Thoracic aorta (tissue), 2 donors: ENCODE measurements around the gene SH3TC2. TPM values are rescaled to one million over a fixed set of nuclear protein-coding genes. Genes with fewer than 3 reads are reported as not detected.

ENCODE experiments used
- ATAC-seq: fragments of 150-250 bp; one replicate; pipeline ENCODE4 v1.8.0; 2017; ENCODE audit warnings: low read depth; ENCODE audit not compliant: insufficient number of reproducible peaks, low FRiP score
- DNase-seq: peaks from one replicate; pipeline ENCODE4 v3.0.0-alpha.2; 2020; ENCODE audit warnings: low spot score
- H3K27ac ChIP-seq, 2 donors: fragments of 200-600 bp; sonication (generic); 1 replicate in 1 of 2; 2 replicates in 1 of 2; pipeline ENCODE4 v1.5.1; 2016; ENCODE audit warnings: mild to moderate bottlenecking in 2 of 2, moderate library complexity in 2 of 2
- H3K27me3 ChIP-seq: fragments of 200-600 bp; sonication (generic); replicated peaks from 2 replicates; pipeline ENCODE4 v1.6.0; 2016; ENCODE audit warnings: mild to moderate bottlenecking; ENCODE audit not compliant: insufficient read depth
- H3K36me3 ChIP-seq: fragments of 200-600 bp; sonication (generic); one replicate; pipeline ENCODE4 v1.5.1; 2016
- H3K4me1 ChIP-seq, 2 donors: fragments of 200-600 bp; sonication (generic); 1 replicate in 1 of 2; 2 replicates in 1 of 2; pipeline versions ENCODE4 v1.5.1 to v1.6.0; 2016; ENCODE audit warnings: low read depth in 2 of 2, mild to moderate bottlenecking in 1 of 2; ENCODE audit not compliant: control insufficient read depth in 1 of 2
- H3K4me3 ChIP-seq: fragments of 200-600 bp; sonication (generic); 2 replicates; pipeline ENCODE4 v1.5.1; 2016; ENCODE audit warnings: mild to moderate bottlenecking
- H3K9me3 ChIP-seq: fragments of 200-600 bp; sonication (generic); 2 replicates; pipeline ENCODE4 v1.5.1; 2016
- total RNA-seq, 2 donors: library from RNA; depleted of rRNA; stranded (reverse); fragments of >200 nt; gene quantifications; one replicate each; pipeline versions ENCODE4 v1.1.0 to v1.2.3, GENCODE V29; 2016
- TF ChIP-seq, protein P1 (sequence below): fragments of 200-600 bp; sonication (generic); IDR thresholded peaks from one replicate; pipeline ENCODE4 v1.5.1; 2019; ENCODE audit warnings: antibody characterized with exemption

Gene SH3TC2
- total RNA-seq, 2 donors from 2014 or later: 1.1 to 1.9 TPM

DNA sequence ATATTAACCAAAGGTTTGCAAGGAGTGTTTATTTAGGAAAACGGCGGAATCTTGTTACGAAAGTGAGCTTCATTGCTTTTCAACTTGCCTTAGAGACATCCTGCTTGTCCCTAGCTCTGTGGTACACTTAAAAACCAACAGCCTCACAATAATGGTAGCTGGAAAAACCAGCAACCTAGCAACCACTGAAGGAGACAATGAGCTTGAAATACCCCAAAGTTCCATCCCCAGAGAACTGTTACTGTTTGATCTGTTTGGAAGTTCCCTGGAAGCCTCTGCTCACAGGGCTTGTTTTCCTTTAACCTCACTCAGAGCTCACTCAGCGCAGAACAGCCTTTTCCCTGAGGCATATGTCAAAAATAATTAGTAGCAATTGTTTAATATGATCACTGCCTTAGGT lies 43.2 kb downstream of the SH3TC2 start:
- TF ChIP-seq, protein P1, sequence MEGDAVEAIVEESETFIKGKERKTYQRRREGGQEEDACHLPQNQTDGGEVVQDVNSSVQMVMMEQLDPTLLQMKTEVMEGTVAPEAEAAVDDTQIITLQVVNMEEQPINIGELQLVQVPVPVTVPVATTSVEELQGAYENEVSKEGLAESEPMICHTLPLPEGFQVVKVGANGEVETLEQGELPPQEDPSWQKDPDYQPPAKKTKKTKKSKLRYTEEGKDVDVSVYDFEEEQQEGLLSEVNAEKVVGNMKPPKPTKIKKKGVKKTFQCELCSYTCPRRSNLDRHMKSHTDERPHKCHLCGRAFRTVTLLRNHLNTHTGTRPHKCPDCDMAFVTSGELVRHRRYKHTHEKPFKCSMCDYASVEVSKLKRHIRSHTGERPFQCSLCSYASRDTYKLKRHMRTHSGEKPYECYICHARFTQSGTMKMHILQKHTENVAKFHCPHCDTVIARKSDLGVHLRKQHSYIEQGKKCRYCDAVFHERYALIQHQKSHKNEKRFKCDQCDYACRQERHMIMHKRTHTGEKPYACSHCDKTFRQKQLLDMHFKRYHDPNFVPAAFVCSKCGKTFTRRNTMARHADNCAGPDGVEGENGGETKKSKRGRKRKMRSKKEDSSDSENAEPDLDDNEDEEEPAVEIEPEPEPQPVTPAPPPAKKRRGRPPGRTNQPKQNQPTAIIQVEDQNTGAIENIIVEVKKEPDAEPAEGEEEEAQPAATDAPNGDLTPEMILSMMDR: no peak
- DNase-seq: no peak
- H3K9me3 ChIP-seq: no peaks in the 10 kb centered on the region
- ATAC-seq: no peak
- H3K27ac ChIP-seq: no peak overlapping the region
- H3K27me3 ChIP-seq: no peaks in the 10 kb centered on the region
- H3K4me1 ChIP-seq: no peaks in the 10 kb centered on the region
- no peaks in the 10 kb centered on the region for H3K36me3 ChIP-seq
- no peak overlapping the region for H3K4me3 ChIP-seq

DNA sequence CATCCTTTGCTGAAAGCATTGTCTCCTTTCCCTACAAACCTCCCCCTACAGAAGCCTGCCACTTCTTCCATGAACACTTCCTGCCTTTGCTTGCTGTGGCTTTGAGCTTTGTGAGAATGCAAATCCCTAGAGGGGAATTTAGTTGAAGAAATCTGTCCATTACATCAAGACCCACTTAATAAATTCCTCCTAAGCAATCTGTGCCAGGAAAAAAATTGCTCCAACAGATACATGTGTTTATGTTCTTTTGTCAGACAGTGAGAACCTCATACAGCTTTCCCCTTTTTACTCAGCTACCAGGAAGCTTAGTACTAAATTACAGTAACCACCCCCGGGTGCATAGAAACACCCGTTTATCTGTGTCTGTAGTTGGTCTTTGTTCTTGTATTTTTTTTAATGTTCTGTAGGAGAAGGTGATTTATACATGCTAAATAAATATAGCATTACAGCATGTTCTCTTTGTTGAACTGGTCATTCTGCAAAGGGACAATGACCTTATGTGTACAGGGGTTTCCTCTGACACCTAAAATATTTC lies 43.9 kb downstream of the SH3TC2 start:
- H3K9me3 ChIP-seq: no peaks in the 10 kb centered on the region
- ATAC-seq (no peak), DNase-seq (no peak)

DNA sequence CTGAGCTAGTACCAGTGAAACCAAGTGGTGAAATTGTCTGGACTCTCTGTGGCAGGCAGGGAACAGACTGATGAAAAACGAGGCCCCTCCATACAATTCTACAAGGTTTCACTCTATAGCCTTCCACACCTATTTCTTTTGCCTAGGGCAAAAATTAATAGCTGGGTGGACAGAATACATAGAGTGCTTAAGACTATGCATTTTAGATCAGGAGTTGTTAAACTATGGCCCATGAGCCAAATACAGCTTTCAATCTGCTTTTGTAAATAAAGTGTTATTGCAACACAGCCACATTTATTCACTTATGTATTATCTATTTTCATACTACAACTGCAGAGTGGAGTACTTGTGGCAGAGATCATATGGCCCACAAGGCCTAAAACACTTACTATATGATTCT lies 45.2 kb downstream of the SH3TC2 start:
- H3K4me1 ChIP-seq: no peaks in the 10 kb centered on the region
- TF ChIP-seq, protein P1: no peak
- no peak for ATAC-seq
- H3K4me3 ChIP-seq: no peak overlapping the region
- DNase-seq: no peak
- no peaks in the 10 kb centered on the region for H3K9me3 ChIP-seq
- no peaks in the 10 kb centered on the region for H3K27me3 ChIP-seq
- no peak overlapping the region for H3K27ac ChIP-seq
- H3K36me3 ChIP-seq: no peaks in the 10 kb centered on the region

More for the DNA sequence above, 43.9 kb downstream of the SH3TC2 start:
- Histone ChIP-seq H3K36me3 (no peaks in the 10 kb centered on the region), H3K27me3 (no peaks in the 10 kb centered on the region), H3K4me3 (no peak overlapping the region), H3K4me1 (no peaks in the 10 kb centered on the region), H3K27ac (no peak overlapping the region)
- TF ChIP-seq, protein P1: no peak

DNA sequence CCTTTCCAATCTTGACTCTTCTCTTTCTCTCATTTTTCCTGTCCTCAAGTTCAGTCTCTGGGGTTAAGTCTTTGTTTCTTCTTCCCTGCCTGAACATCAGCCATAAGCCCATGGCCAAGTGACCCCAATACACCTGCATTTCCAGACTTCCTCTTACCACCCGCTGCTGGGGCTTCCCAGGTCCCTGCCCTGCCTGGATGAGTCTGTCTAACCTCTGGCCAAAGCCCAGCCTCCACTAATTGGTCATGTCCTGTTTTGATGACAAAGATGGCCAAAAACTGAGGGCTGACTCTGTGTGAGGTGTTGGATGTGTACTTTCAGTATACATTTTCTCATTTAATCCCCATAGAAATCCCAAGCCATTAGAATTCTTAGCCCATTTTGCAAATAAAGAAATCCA lies 47.3 kb downstream of the SH3TC2 start:
- Histone ChIP-seq H3K27ac (no peak overlapping the region), H3K4me3 (no peak overlapping the region), H3K4me1 (no peaks in the 10 kb centered on the region), H3K9me3 (no peaks in the 10 kb centered on the region), H3K27me3 (no peaks in the 10 kb centered on the region), H3K36me3 (no peaks in the 10 kb centered on the region)
- DNase-seq (no peak), ATAC-seq (no peak)
- TF ChIP-seq, protein P1: no peak

DNA sequence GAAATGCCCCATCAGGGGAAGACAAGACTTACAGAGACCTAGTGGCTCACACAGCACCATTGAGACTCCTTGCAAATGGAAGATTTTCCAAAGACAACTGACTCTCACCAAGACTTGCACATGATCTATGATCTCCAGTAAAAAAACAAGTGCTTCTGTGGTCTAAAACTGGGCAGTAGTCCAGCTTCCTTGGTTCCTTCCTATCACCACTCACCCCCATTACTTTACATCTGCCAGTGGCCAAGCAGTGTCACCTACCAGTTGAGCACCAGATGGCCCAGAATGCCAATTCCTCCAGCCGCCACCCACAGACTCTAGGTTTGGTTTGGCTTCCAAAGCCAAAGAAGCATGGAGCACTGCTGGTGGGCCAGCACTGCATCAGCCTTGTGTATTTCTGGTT lies 47.7 kb downstream of the SH3TC2 start:
- Histone ChIP-seq H3K4me3 (no peak overlapping the region), H3K36me3 (no peaks in the 10 kb centered on the region), H3K27me3 (no peaks in the 10 kb centered on the region), H3K27ac (no peak overlapping the region), H3K4me1 (no peaks in the 10 kb centered on the region), H3K9me3 (no peaks in the 10 kb centered on the region)
- no peak for DNase-seq
- no peak for ATAC-seq
- TF ChIP-seq, protein P1: no peak
